HAP-1 (cell line): Measurements from ENCODE around the gene CBX6.
A peak's percentile ranks its signal among the peaks of the same experiment; 100 is the strongest.

Experiments used
- DNase-seq, 2 experiments: peaks; one replicate each; pipeline ENCODE4 v3.0.0-alpha.2; 2016 to 2020; ENCODE audit warnings: low spot score in 2 of 2
- H3K27me3 ChIP-seq: fragments of 250-450 bp; sonication (Bioruptor Pico); 2 replicates; pipeline ENCODE4 v1.5.1; 2020; ENCODE audit warnings: low read depth, mild to moderate bottlenecking, moderate library complexity
- H3K36me3 ChIP-seq: fragments of 250-450 bp; sonication (Bioruptor Pico); replicated peaks from 2 replicates; pipeline ENCODE4 v1.5.1; 2020; ENCODE audit warnings: mild to moderate bottlenecking
- H3K4me1 ChIP-seq: fragments of 250-450 bp; sonication (Bioruptor Pico); 2 replicates; pipeline ENCODE4 v1.5.1; 2020; ENCODE audit warnings: mild to moderate bottlenecking
- H3K4me3 ChIP-seq: fragments of 250-450 bp; sonication (Bioruptor Pico); 2 replicates; pipeline ENCODE4 v1.5.1; 2020; ENCODE audit warnings: mild to moderate bottlenecking, moderate library complexity
- H3K9me3 ChIP-seq: fragments of 250-450 bp; sonication (Bioruptor Pico); 2 replicates; pipeline ENCODE4 v1.5.1; 2020; ENCODE audit warnings: mild to moderate bottlenecking, moderate library complexity
- in situ Hi-C: fragments of 300-500 bp; cut with MboI; formaldehyde crosslinking; loops from 3 replicates; pipeline ENCODE4 v1.14.3; 2020; ENCODE audit warnings: low sequenced_read_pairs, inconsistent platforms, mixed read lengths

The CBX6 gene

DNA sequence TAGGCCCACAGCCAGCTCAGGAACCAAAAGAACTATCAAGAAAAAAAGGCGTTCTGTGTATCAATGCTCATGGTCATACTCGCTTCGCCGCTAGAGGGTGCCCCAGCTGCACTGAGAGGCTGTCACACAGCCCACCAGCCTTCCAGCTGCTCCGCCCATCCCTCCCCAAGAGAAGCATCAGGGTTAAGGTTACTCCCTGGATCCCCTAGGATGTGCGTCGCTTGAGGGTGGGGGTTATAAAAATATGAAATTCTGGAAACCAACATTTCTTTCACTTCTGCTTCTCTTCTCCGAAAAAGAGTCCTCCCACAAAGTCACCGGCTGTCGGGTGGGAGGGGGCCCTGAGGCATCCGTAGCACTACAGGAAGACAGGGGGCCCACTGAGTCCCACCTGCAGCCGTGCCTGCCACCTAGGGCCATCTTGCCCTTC lies 1.7 kb downstream of the CBX6 start:
- Histone ChIP-seq H3K27me3 (no peaks in the 10 kb centered on the region), H3K36me3 (peaks cover 46% of the 10 kb centered on the region), H3K4me3 (peak overlapping the region; percentile 69), H3K4me1 (peaks cover 9% of the 10 kb centered on the region), H3K9me3 (no peaks in the 10 kb centered on the region)
- DNase-seq = peak; percentile 81 to 96
- in situ Hi-C loops = loop anchor here (10.0 kb wide), 1 partner anchor 134 kb away; no protein-coding TSS in a partner anchor

DNA sequence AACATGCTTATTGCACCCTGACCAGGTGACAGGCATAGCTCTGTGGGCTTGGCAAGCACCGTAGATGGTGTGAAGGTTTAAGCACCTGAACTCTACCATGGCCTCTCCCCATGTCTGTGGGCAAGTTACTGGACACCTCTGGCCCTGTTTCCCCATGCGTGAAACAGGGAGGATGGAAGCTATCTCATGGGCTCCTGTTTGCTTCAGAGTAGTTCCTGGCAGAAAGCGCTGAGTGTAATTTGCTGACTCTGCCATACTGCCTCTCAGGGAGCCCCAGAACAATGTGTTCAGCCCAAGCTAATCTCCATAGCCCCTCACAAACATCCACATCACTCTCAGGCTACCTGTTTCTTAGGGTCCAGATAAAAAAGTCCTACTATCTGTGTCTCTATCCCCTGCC lies 2.4 kb downstream of the CBX6 start:
- H3K27me3 ChIP-seq = no peaks in the 10 kb centered on the region
- in situ Hi-C loops = loop anchor here (10.0 kb wide), 1 partner anchor 135 kb away; no protein-coding TSS in a partner anchor
- no peak overlapping the region for H3K4me3 ChIP-seq
- DNase-seq = no peak
- peaks cover 9% of the 10 kb centered on the region for H3K4me1 ChIP-seq
- H3K36me3 ChIP-seq = peaks cover 53% of the 10 kb centered on the region
- no peaks in the 10 kb centered on the region for H3K9me3 ChIP-seq

DNA sequence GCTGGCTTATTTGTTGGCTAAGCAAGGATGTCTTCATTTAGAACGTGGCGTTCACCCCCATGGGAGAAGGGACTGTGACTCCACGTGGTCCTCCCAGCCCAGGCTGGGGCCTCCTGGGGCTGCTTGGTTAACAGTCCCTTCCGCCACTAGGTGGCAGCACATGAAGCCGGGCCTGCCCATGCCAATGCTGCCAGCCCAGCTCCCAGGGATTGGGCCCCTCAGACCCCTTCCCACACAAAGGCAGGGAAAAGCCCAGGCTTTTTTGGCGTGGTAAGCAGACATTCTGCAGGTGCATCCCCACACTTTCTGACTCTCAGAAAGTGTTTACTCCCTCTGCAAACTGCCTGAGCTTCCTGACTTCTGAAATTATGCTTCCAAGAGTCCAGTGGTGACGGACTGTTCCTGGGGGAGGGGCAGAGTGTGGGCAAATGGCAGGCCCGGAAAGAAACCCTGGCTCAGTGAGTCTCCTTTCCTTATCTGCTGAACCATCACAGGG lies 3.1 kb downstream of the CBX6 start:
- peaks cover 9% of the 10 kb centered on the region for H3K4me1 ChIP-seq
- in situ Hi-C loops = no loop called here

DNA sequence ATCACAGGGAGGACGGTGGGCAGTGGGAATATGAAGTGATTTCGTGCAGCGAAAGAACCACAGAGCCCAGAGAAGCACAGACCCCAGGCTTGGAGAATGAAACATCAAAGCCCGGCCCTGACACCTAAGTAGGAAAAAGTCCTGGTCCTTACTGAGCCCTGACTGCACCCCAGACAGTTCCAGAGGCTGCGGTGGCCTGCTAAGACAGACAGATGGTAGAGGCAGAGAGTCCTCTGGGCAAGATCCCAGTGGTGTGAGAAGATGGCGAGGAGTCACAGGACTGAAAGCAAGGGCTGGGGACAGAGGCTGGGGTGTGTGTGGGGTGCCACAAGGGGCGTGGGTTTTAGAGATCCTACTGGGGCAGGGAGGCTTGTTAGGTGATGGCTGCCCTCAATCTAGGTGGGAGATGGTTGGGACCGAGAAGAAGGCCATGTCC lies 3.7 kb downstream of the CBX6 start:
- peaks cover 53% of the 10 kb centered on the region for H3K36me3 ChIP-seq
- in situ Hi-C loops = no loop called here
- no peaks in the 10 kb centered on the region for H3K9me3 ChIP-seq
- H3K27me3 ChIP-seq = no peaks in the 10 kb centered on the region
- H3K4me3 ChIP-seq = no peak overlapping the region
- peaks cover 8% of the 10 kb centered on the region for H3K4me1 ChIP-seq
- DNase-seq = no peak

More for the DNA sequence above, 3.1 kb downstream of the CBX6 start:
- Histone ChIP-seq H3K4me3 (no peak overlapping the region), H3K9me3 (no peaks in the 10 kb centered on the region), H3K36me3 (peaks cover 53% of the 10 kb centered on the region), H3K27me3 (no peaks in the 10 kb centered on the region)
- DNase-seq = peak; percentile 45 to 93

DNA sequence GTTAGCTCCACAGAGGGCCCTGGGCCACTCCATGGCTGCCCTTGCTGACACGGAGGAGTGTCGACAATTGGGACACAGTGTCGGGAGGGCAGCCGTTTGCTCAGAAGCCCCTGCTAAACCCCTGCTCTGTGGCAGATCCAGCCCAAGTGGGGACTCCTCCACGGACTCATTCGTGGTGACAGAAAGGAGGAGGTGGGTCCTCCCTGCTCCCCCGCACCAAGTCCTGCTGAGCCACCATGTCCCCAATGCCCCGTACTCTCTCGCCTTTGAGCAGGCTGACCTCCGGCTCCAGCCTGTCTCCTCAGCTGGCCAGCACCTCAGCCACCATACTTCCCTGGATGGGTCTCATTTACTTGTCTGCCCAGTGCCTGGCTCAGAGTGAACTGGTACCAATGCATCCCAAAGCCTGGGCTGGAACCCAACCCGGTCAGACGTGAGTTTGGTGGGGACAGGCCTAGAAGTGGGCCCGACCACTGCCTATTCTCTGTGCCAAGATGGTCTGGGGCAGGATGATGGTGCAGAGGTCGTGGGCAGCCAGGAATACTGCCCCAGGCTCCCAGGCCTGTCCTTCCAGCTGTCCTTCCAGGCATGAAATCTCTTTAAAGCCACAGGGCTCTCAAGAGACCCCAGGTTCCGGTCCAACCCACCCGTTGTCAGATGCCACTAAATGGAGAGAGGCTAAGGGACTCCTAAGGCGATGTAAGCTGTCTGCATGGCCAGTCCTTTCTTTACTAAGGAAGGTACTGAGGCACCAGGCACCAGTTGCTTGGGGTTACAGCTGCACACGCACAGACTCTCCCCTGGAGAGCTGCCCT lies 4.3 kb downstream of the CBX6 start:
- DNase-seq = no peak
- Histone ChIP-seq H3K9me3 (no peaks in the 10 kb centered on the region), H3K4me3 (no peak overlapping the region), H3K4me1 (peaks cover 4% of the 10 kb centered on the region; the same call in 1 of the 2 replicates), H3K27me3 (no peaks in the 10 kb centered on the region), H3K36me3 (peaks cover 53% of the 10 kb centered on the region)
- in situ Hi-C loops = no loop called here

DNA sequence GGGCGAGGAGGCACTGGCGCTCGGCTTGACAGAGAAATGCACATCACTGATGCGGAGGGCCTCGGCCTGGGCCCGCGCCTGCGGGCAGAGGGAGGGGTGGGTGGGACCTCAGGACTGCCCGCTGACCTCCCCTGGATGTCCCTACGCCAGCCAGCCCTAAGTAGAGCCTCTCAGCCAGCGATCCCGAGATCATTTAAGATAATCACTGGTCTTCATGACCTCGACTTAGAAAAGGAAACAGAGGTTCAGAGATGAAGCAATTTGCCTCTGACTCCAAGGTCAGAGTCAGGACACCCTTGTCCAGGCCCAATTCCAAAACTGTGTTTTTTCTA lies 4.9 kb downstream of the CBX6 start:
- no peak for DNase-seq
- no peaks in the 10 kb centered on the region for H3K9me3 ChIP-seq
- peaks cover 4% of the 10 kb centered on the region; the same call in 1 of the 2 replicates for H3K4me1 ChIP-seq
- peaks cover 53% of the 10 kb centered on the region for H3K36me3 ChIP-seq
- H3K4me3 ChIP-seq = no peak overlapping the region
- in situ Hi-C loops = no loop called here
- H3K27me3 ChIP-seq = no peaks in the 10 kb centered on the region

DNA sequence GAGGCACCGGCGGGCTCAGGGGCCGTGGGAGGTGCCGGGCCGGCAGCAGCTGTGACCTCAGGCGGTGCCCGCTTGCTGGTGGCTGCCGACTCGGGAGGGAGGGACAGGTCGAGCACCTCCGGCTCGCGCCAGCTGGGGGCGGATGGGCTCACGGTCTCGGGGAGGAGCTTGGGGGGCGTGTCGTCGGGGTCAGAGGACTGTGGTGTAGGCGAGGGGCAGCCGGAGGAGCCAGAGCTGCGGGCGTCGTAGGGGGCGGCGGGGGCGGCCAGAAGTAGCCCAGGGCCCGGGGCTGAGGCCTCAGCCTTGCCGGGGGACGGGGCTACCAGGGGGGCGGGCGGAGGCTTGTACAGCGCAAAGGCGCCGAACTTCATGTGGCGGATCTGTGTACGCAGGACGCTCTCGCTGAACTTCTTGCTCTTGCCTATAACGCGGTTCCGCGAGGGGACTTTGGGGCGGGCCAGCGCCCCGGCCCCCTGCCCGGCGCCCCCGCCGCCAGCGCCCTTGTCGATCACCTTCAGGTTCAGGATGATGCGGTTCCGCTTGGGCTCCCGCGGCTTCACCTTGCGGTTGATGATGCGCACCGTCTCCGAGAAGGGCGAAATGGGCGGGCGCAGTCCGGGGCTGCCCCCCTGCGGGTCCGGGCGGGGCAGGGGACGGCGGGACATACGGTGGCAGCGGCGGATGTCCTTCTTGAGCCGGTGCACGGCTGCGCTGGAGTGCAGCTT lies 5.5 kb downstream of the CBX6 start:
- H3K4me1 ChIP-seq = peaks cover 4% of the 10 kb centered on the region; the same call in 1 of the 2 replicates
- H3K4me3 ChIP-seq = no peak overlapping the region
- H3K27me3 ChIP-seq = no peaks in the 10 kb centered on the region
- no peaks in the 10 kb centered on the region for H3K9me3 ChIP-seq
- peaks cover 53% of the 10 kb centered on the region for H3K36me3 ChIP-seq
- no peak for DNase-seq
- in situ Hi-C loops = no loop called here

DNA sequence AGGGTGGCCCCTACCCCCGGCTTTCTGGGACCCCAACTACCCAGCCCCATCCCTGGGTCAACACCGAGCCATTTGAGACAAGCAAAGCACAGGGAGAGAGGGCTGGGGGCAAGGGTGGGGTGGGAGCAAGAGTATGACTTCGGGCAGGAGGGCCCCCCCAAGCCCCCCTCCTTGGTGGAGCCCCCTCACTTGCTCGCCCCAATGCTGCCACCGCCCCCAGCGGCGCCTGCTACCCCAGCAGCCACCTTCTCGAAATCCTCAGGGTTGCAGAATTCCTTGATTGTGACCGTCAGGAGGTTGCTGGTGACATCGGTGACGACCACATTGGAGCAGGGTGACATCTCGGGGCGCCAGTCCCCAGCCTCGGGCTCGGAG lies 6.0 kb downstream of the CBX6 start:
- in situ Hi-C loops = no loop called here
- Histone ChIP-seq H3K4me1 (peaks cover 4% of the 10 kb centered on the region; the same call in 1 of the 2 replicates), H3K9me3 (no peaks in the 10 kb centered on the region), H3K27me3 (no peaks in the 10 kb centered on the region), H3K36me3 (peaks cover 53% of the 10 kb centered on the region), H3K4me3 (no peak overlapping the region)
- no peak for DNase-seq

DNA sequence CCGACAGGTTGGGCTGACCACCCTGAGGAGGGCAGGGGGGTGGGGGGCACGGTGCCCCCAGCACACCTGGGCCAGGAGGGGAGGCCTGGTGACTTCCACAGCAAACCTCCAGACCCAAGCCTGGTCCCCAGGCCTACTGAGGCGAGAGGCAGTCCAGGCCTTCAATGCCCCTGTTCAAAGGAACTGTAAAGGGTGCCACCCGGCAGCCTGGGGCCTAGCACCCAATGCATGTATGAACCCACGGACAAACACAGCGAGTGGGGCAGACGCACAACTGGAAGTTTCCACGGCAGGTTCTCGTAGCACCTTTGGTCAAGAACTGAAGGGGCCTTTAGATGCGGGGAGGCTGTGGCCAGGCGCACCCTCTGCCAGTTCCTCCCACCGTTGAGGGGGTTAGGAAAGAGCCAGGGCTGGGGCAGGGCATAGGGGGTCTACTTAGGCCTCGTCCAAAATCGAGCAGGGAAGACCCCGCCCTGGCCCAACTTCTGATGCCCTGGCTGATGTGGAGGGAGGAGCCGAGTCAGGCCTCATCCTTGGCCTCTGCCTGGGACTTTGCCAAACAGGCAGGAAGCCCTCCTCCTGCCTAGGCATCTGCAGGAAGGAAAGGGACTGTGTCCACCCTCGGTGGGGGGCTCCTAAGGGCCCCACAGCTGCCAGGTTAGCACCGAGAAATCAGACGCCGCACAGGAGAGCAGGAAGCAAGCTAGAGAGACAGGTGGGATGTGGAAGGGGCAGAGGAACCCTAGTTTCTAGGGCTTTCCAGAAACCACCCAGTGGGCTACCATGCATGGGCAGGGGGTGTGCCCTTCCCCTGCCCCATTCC lies 6.6 kb downstream of the CBX6 start:
- Histone ChIP-seq H3K9me3 (no peaks in the 10 kb centered on the region), H3K36me3 (peaks cover 53% of the 10 kb centered on the region), H3K27me3 (no peaks in the 10 kb centered on the region), H3K4me3 (no peak overlapping the region), H3K4me1 (peaks cover under 1% of the 10 kb centered on the region; the same call in 1 of the 2 replicates)
- DNase-seq = no peak
- in situ Hi-C loops = no loop called here

DNA sequence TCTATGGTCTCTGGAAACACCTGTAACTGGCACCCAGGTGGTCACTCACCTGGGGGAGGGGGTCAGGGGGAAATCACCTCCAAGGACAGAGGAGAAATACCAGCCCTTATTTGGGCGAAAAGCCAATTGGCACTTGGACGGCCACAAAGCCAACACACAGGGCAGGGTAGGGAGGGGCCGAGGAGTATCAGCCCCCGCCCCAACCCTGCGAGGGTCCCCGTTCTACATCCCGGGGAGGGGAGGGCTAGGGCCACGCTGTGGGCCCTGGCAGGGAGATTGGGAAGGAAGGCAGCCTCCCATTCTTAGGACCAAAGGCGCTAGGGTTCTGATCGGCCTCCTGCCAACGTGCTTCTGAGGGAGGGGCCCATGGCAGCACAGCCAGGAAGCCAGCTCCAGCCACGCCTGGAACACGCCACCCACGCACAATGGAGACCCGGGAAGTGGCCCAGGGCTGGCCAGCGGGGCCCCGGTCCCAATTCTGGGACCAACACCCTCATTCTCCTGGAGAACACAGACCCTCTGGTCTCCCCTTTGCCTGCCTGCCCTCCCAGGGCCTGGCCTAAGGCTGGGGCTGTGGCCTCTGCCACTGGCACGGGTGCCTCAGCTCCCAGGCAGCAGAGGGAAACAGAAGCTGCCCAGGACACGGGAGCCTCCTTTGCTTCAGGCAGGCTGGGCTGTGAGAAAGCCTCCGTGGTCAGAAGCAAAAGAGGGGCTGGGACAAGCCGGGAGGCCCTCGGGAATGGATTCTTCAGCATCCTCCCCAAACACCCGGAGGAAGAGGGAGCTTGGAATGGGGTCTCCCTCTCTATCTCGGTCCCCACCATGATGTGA lies 7.4 kb downstream of the CBX6 start:
- Histone ChIP-seq H3K9me3 (no peaks in the 10 kb centered on the region), H3K36me3 (peaks cover 47% of the 10 kb centered on the region), H3K4me1 (no peaks in the 10 kb centered on the region), H3K27me3 (no peaks in the 10 kb centered on the region), H3K4me3 (no peak overlapping the region)
- in situ Hi-C loops = no loop called here
- DNase-seq = no peak

DNA sequence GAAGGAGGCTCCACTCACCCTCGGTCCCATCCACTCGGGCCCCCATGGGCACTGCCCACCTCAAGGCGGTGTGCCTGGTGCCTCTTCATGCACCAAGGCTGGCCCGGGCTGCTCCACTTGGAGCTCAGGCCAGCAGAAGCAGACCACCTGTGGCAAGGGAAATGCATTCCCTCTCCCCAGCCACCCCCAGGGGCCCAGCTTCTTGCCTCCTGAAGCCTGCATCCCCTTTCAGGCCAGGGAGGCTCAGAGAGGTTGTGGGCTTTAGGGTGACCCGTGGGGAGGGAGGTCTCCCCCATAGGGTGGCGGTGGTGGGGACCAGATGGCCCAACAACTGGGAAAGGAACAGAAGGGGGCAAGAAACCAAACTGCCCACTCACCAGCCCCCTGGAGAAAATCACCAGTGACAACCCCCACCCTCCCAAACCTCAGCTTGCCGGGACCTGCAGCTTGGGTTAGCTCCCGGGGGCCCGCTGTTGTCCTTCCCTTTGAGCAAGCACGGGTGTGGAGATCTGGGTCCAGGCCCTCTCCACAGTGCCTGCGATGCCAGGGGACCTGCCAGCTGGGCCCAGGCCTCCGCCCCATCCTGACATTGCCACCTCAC lies 8.4 kb downstream of the CBX6 start:
- Histone ChIP-seq H3K36me3 (peaks cover 37% of the 10 kb centered on the region), H3K4me3 (no peak overlapping the region), H3K4me1 (no peaks in the 10 kb centered on the region), H3K9me3 (no peaks in the 10 kb centered on the region), H3K27me3 (no peaks in the 10 kb centered on the region)
- no peak for DNase-seq
- in situ Hi-C loops = no loop called here

DNA sequence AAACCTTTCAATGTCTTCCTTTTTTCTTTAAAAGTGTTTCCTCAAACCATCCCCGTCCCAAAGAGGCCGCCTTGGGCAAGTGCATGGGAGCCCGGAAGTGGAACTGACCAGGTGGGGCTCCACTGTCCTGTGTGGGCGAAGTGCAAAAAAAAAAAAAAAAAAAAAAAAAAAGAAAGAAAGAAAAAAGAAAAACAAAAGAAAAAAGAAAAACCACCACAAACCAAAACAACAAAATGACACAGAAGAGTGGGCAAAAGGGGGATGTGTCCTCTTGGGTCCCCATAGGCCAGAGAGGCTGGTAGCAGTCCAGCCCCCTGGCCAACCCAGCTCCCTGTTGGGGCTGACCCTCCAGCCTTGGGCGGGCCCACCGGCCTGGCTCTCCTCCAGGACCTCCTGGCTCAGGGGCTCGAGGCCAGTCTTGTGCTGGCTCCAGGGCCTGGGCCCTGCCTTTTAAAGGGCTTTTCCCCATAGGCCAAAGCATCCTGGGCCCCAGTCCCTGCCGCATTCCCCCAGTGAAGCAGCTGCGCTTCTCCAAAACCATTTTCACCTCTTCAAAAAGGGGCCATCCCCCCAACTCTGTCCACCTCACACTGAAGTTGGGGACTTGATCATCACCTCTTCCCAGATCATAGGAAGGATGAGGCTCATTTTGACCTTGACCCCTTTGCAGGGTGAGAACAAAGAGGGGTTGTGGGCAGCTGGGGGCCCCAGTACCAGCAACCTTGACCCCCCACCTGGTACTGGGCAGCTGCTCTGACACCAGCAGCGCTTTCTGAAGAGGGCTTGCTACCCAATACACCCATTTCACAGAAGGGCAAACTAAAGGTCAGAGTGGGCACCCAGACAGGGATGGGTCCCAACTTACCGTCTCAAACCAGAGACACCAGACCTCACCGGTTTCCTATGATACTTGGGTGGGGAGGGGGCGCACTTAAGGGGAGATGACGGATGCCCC lies 9.4 kb downstream of the CBX6 start:
- Histone ChIP-seq H3K4me1 (no peaks in the 10 kb centered on the region), H3K36me3 (peaks cover 27% of the 10 kb centered on the region), H3K27me3 (no peaks in the 10 kb centered on the region), H3K9me3 (no peaks in the 10 kb centered on the region), H3K4me3 (no peak overlapping the region)
- DNase-seq = peak in 1 of 2 experiments; percentile 56
- in situ Hi-C loops = no loop called here
